Transverse colon (tissue), 4 donors: ENCODE measurements around the gene IL18RAP. TPM values are rescaled to one million over a fixed set of nuclear protein-coding genes. Genes with fewer than 3 reads are reported as not detected.

ENCODE experiments used
- DNase-seq: peaks from one replicate; pipeline ENCODE4 v3.0.0-alpha.2; 2019
- H3K27ac ChIP-seq, 4 donors: fragments of 200-600 bp; sonication (generic); 2 replicates each; pipeline ENCODE4 v1.5.1; 2016 to 2018; ENCODE audit warnings: inconsistent platforms in 4 of 4
- H3K27me3 ChIP-seq: fragments of 200-600 bp; sonication (generic); 2 replicates; pipeline ENCODE4 v1.5.1; 2017; ENCODE audit warnings: inconsistent platforms
- H3K36me3 ChIP-seq, 4 donors: fragments of 200-600 bp; sonication (generic); 2 replicates each; pipeline ENCODE4 v1.5.1; 2017 to 2019; ENCODE audit warnings: inconsistent platforms in 4 of 4
- H3K4me1 ChIP-seq, 4 donors: fragments of 200-600 bp; sonication (generic); 2 replicates each; pipeline ENCODE4 v1.5.1; 2017 to 2020; ENCODE audit warnings: inconsistent platforms in 4 of 4
- H3K4me3 ChIP-seq, 4 donors: fragments of 200-600 bp; sonication (generic); 1 replicate in 1 of 4; 2 replicates in 3 of 4; pipeline versions ENCODE4 v1.5.1 to v1.6.1; 2017 to 2019; ENCODE audit warnings: inconsistent platforms in 4 of 4
- H3K9me3 ChIP-seq, 2 donors: fragments of 200-600 bp; sonication (generic); 2 replicates each; pipeline ENCODE4 v1.5.1; 2017 to 2019; ENCODE audit warnings: inconsistent platforms in 2 of 2
- CTCF ChIP-seq, 5 experiments: fragments of 200-600 bp in 3 of 5; fragments of 450-650 bp in 2 of 5; sonication (generic) in 3 of 5; IDR thresholded peaks; 1 replicate in 2 of 5; 2 replicates in 3 of 5; pipeline ENCODE4 v1.5.1; 2016 to 2017; ENCODE audit warnings: antibody characterized with exemption in 5 of 5, inconsistent platforms in 3 of 5, mild to moderate bottlenecking in 2 of 5, moderate library complexity in 1 of 5
- EP300 ChIP-seq: sonication (generic); formaldehyde crosslinking; IDR thresholded peaks from one replicate; pipeline ENCODE4 v1.6.1; 2017; ENCODE audit warnings: antibody characterized with exemption, low read depth
- POLR2A ChIP-seq: fragments of 450-650 bp; IDR thresholded peaks from one replicate; pipeline ENCODE4 v1.6.1; 2016; ENCODE audit warnings: antibody characterized with exemption, mild to moderate bottlenecking, moderate library complexity
- POLR2AphosphoS5 ChIP-seq, 3 donors: sonication (generic); formaldehyde crosslinking; IDR thresholded peaks; one replicate each; pipeline ENCODE4 v1.6.1; 2016; ENCODE audit warnings: antibody characterized with exemption in 3 of 3
- WGBS, 2 donors: methylation state at CpG; one replicate each; pipeline ENCODE4 v1.1.5; 2018; ENCODE audit warnings: low coverage in 1 of 2; 5-methylcytosine and 5-hydroxymethylcytosine counted together
- in situ Hi-C, 4 donors: fragments of 200-750 bp; cut with MboI; loops; one replicate each; pipeline versions ENCODE4 v1.15.0 to v1.15.1; 2017; ENCODE audit warnings: low sequenced_read_pairs in 3 of 4, low pct_ligation_motif_present in 1 of 4, low pct_unique_long_range_greater_than_20kb in 1 of 4
- intact Hi-C: fragments of 100-400 bp; cut with DNase I; formaldehyde crosslinking; loops from one replicate; pipeline ENCODE4 v1.15.1; 2023; ENCODE audit warnings: low total_unique reads
- total RNA-seq, 4 donors: library from RNA; depleted of rRNA; stranded (reverse); fragments of >200 nt; gene quantifications; one replicate each; pipeline ENCODE4 v1.1.0, GENCODE V29; 2016

Gene IL18RAP
- total RNA-seq, 4 donors from 2014 or later = 3.3 to 12.1 (median 9.0) TPM; not detected in 1

GRCh38 chr2:102432386-102432785 lies 9.4 kb downstream of the IL18RAP start:
- Histone ChIP-seq H3K27me3 (no peaks in the 10 kb centered on the region), H3K4me3 (no peak overlapping the region), H3K36me3 (no peaks in the 10 kb centered on the region), H3K4me1 (no peaks in the 10 kb centered on the region), H3K9me3 (no peaks in the 10 kb centered on the region), H3K27ac (no peak overlapping the region)
- intact Hi-C loops = no loop called here
- 80 to 87% methylated on average over 1 to 2 of the region's 2 CpGs for WGBS, 2 donors
- TF ChIP-seq POLR2A (no peak), CTCF (IDR thresholded peaks at IDR 0.05) (no peak), POLR2AphosphoS5 (IDR thresholded peaks at IDR 0.05) (no peak), EP300 (no peak)
- in situ Hi-C loops = loop anchor here in 2 of 4 donors (25.0 kb wide), 2 partner anchors 420 to 545 kb away; no protein-coding TSS in a partner anchor
- no peak for DNase-seq

- Histone ChIP-seq H3K4me1 (no peaks in the 10 kb centered on the region), H3K36me3 (no peaks in the 10 kb centered on the region)
- 95 to 96% methylated on average over 4 of the region's 4 CpGs for WGBS, 2 donors
Observed at GRCh38 chr2:102433973-102434654, 11.2 kb downstream of the IL18RAP start.

GRCh38 chr2:102434655-102435381 lies 11.9 kb downstream of the IL18RAP start:
- no peaks in the 10 kb centered on the region for H3K27me3 ChIP-seq
- H3K4me1 ChIP-seq = no peaks in the 10 kb centered on the region
- no peak for TF ChIP-seq EP300
- TF ChIP-seq POLR2AphosphoS5 (IDR thresholded peaks at IDR 0.05) = no peak
- no peak for TF ChIP-seq POLR2A
- no peak for TF ChIP-seq CTCF (IDR thresholded peaks at IDR 0.05)
- no peak overlapping the region for H3K4me3 ChIP-seq
- H3K36me3 ChIP-seq = no peaks in the 10 kb centered on the region
- WGBS, 2 donors = 94 to 100% methylated on average over 2 of the region's 2 CpGs
- intact Hi-C loops = no loop called here
- no peaks in the 10 kb centered on the region for H3K9me3 ChIP-seq
- no peak overlapping the region for H3K27ac ChIP-seq
- in situ Hi-C loops = loop anchor here in 2 of 4 donors (25.0 kb wide), 2 partner anchors 423 to 548 kb away; no protein-coding TSS in a partner anchor
- no peak for DNase-seq

More at GRCh38 chr2:102433973-102434654, 11.2 kb downstream of the IL18RAP start:
- Histone ChIP-seq H3K4me3 (no peak overlapping the region), H3K9me3 (no peaks in the 10 kb centered on the region), H3K27me3 (no peaks in the 10 kb centered on the region), H3K27ac (no peak overlapping the region)
- in situ Hi-C loops = loop anchor here in 2 of 4 donors (25.0 kb wide), 2 partner anchors 422 to 547 kb away; no protein-coding TSS in a partner anchor
- intact Hi-C loops = no loop called here
- TF ChIP-seq POLR2AphosphoS5 (IDR thresholded peaks at IDR 0.05) (no peak), CTCF (IDR thresholded peaks at IDR 0.05) (no peak), EP300 (no peak), POLR2A (no peak)
- no peak for DNase-seq

DNA sequence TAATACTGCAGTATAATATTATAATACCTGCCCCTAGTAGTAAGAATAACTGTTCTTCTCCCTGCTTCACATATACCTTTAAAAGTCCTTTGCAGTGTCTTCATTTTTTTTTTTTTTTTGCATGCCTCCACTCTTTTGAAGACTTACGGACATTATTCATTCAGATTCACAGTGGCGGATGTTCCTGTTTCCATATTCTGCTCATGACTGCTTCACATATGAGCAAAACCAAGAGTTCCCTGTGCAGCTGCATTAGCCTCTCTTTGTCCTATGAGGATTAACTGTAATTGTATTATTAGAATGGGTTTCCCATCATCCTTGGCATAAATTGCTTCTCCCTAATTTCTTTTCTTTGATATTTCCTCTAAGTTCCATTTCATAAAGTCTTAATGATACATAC lies 12.8 kb downstream of the IL18RAP start:
- H3K36me3 ChIP-seq = no peaks in the 10 kb centered on the region
- no peak for TF ChIP-seq CTCF (IDR thresholded peaks at IDR 0.05)
- TF ChIP-seq EP300 = no peak
- no peak for TF ChIP-seq POLR2AphosphoS5 (IDR thresholded peaks at IDR 0.05)
- TF ChIP-seq POLR2A = no peak
- H3K4me1 ChIP-seq = no peaks in the 10 kb centered on the region
- H3K4me3 ChIP-seq = no peak overlapping the region
- no peak overlapping the region for H3K27ac ChIP-seq
- DNase-seq = no peak
- intact Hi-C loops (no loop called here), in situ Hi-C loops (loop anchor here in 2 of 4 donors (25.0 kb wide), 2 partner anchors 423 to 548 kb away; no protein-coding TSS in a partner anchor)
- 87 to 89% methylated on average over 2 of the region's 2 CpGs for WGBS, 2 donors
- no peaks in the 10 kb centered on the region for H3K9me3 ChIP-seq
- H3K27me3 ChIP-seq = no peaks in the 10 kb centered on the region
